HEK293 (cell line): ENCODE results near the gene STUB1.

Source experiments
- CTCF ChIP-seq: fragments of 450-650 bp; formaldehyde crosslinking; IDR thresholded peaks from 2 replicates; pipeline ENCODE4 v1.5.1; 2016; ENCODE audit warnings: missing biosample characterization, missing genetic modification characterization
- ZNF133 ChIP-seq: fragments of 450-650 bp; formaldehyde crosslinking; IDR thresholded peaks from 2 replicates; pipeline ENCODE4 v1.5.1; 2016; ENCODE audit warnings: missing biosample characterization, missing genetic modification characterization
- ZNF175 ChIP-seq: fragments of 450-650 bp; formaldehyde crosslinking; IDR thresholded peaks from 2 replicates; pipeline ENCODE4 v1.5.1; 2016; ENCODE audit warnings: missing biosample characterization, missing genetic modification characterization
- ZNF501 ChIP-seq: fragments of 450-650 bp; formaldehyde crosslinking; IDR thresholded peaks from 2 replicates; pipeline ENCODE4 v1.5.1; 2016; ENCODE audit warnings: missing biosample characterization, missing genetic modification characterization

- TF ChIP-seq CTCF (tag by site-specific recombination) (no peak), ZNF175 (tag by site-specific recombination) (no peak), ZNF133 (tag by site-specific recombination) (no peak), ZNF501 (tag by site-specific recombination) (no peak)
Observed at GRCh38 chr16:706189-707061, 26.2 kb downstream of the STUB1 start.
